ENCODE data around the gene MOB1B.

MOB1B gene

DNA sequence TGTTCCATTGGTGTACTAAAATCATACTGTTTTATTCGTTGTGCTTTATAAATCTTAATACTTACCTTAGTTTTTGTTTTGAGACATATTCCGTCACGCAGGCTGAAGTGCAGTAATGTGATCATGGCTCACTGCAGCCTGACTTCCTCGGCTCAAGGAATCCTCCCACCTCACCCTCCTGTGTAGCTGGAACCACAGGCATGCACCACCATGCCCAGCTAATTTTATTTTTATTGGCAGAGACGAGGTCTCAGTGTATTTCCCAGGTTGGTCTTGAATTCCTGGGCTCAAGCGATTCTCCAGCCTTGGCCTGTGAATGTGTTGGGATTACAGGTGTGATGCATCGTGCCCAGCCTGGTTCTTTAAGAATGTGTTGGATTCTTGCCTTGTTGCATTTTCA lies 66.9 kb downstream of the MOB1B start:
- H3K4me3 ChIP-seq (ENCODE audit: low read depth, low read length): no peak overlapping the region
- no peak for DNase-seq (ENCODE audit: low read depth)
- TF ChIP-seq, protein P1, sequence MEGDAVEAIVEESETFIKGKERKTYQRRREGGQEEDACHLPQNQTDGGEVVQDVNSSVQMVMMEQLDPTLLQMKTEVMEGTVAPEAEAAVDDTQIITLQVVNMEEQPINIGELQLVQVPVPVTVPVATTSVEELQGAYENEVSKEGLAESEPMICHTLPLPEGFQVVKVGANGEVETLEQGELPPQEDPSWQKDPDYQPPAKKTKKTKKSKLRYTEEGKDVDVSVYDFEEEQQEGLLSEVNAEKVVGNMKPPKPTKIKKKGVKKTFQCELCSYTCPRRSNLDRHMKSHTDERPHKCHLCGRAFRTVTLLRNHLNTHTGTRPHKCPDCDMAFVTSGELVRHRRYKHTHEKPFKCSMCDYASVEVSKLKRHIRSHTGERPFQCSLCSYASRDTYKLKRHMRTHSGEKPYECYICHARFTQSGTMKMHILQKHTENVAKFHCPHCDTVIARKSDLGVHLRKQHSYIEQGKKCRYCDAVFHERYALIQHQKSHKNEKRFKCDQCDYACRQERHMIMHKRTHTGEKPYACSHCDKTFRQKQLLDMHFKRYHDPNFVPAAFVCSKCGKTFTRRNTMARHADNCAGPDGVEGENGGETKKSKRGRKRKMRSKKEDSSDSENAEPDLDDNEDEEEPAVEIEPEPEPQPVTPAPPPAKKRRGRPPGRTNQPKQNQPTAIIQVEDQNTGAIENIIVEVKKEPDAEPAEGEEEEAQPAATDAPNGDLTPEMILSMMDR (IDR thresholded peaks at IDR 0.05; ENCODE audit: insufficient read depth, low read depth, low read length, missing control alignments): no peak

DNA sequence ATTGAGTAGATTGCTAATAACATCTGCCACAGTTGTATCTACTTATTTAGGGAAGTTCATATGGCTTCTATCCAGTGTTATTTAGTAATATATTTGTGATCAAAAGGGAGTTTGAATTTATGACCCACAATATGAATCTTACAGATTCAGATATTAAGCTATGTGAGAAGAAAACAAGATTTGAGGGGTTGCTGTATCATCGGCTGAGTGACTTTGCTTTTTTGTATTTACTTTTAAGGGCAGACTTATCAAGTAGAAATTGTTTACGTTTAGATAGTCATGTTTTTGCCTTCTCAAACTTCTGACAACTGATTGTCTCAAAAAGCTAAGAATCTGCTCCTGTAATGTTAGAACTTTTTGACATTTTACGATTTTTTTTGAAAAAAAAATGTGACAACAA lies 74.1 kb downstream of the MOB1B start:
- H3K4me3 ChIP-seq (ENCODE audit: low read depth, low read length): no peak overlapping the region

DNA sequence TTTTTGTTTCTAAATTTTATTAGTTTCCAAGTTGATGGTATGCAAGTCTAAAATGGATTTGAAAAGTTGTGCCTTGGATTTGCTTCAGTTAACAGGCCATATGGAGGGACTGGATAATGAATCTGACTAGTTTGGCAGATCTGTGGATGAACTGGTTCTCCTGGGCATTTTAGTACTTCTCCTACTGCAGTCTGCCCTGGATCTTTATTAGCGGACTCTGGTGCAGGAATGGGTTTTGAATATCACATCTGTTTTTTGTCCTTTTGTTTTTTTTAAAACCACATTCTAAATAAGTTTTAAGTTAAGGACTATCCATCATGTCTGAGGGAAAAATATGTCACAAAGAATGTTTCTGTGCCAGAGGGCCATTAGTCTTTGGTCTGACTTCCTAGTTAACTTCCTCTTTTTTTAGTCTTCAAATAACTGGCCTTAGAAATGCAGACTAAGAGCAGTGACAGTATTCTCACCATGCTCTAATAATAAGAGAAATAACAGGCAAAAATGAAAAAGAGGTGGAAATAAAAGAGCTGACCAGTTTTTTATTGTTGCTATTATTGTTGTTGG lies 77.4 kb downstream of the MOB1B start:
- TF ChIP-seq, protein P1 (IDR thresholded peaks at IDR 0.05; ENCODE audit: insufficient read depth, low read depth, low read length, missing control alignments): no peak

More for the DNA sequence above, 74.1 kb downstream of the MOB1B start:
- DNase-seq (ENCODE audit: low read depth): no peak
- TF ChIP-seq, protein P1 (IDR thresholded peaks at IDR 0.05; ENCODE audit: insufficient read depth, low read depth, low read length, missing control alignments): no peak

DNA sequence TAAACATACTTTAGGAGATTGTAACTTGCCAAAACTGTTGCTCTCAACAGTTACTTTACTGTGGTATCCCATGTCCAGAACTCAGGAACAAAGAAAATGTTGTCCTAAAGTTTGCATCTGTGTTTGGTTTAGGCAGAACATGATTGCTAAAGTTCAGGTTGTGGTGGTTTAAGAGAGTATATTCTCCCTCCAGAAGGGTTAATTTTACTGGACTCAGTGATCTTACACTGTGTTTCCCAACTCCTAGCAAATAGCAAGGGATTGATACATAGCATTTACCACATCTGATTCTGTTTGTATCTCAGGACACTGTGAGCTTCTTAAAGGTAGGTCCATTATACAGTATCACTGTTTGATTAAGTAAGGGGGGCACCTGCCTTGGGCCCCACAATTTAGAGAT lies 78.0 kb downstream of the MOB1B start:
- TF ChIP-seq, protein P1 (IDR thresholded peaks at IDR 0.05; ENCODE audit: insufficient read depth, low read depth, low read length, missing control alignments): no peak
- no peak for DNase-seq (ENCODE audit: low read depth)
- H3K4me3 ChIP-seq (ENCODE audit: low read depth, low read length): no peak overlapping the region

More for the DNA sequence above, 77.4 kb downstream of the MOB1B start:
- no peak overlapping the region for H3K4me3 ChIP-seq (ENCODE audit: low read depth, low read length)
- DNase-seq (ENCODE audit: low read depth): peak; percentile 11

DNA sequence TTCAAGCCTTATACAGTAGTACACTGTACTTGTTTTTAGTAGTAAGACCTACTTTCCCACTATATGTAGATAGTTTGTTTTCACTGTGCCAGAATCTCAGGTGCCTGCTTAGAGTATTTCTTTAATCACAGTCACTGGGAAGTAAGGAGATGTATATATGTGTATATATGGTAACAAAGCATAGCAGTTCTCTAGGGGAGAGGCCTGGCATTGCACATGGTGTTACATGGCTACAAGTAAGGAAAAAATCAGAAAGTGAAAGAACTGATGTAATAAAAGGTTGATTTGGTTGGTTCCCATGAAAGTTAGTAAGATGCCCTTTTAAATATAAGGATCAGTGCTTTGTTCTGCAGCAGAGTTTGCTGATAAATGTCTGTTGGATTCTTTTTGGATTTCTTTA lies 81.9 kb downstream of the MOB1B start:
- DNase-seq (ENCODE audit: low read depth): no peak
- TF ChIP-seq, protein P1 (IDR thresholded peaks at IDR 0.05; ENCODE audit: insufficient read depth, low read depth, low read length, missing control alignments): no peak
- no peak overlapping the region for H3K4me3 ChIP-seq (ENCODE audit: low read depth, low read length)

DNA sequence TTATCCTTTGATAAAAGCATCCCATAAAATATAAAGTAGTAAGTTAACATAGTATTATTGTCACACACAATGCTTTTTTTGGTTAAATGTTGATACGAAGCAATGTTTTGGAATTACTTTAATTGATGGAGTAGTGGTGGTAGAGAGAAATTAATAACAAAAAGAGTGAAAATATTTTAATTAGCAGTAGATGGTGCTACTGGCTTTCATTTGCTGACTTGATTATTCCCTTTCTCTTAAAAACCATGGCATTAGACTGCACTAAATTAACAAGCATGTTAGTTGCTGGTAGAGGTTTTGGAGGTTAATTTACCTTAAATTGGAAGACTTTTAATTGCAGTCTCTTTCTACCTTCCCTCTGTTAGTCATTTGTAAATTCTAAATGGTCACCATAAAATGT lies 82.4 kb downstream of the MOB1B start:
- TF ChIP-seq, protein P1 (IDR thresholded peaks at IDR 0.05; ENCODE audit: insufficient read depth, low read depth, low read length, missing control alignments): no peak
- H3K4me3 ChIP-seq (ENCODE audit: low read depth, low read length): no peak overlapping the region
- no peak for DNase-seq (ENCODE audit: low read depth)

DNA sequence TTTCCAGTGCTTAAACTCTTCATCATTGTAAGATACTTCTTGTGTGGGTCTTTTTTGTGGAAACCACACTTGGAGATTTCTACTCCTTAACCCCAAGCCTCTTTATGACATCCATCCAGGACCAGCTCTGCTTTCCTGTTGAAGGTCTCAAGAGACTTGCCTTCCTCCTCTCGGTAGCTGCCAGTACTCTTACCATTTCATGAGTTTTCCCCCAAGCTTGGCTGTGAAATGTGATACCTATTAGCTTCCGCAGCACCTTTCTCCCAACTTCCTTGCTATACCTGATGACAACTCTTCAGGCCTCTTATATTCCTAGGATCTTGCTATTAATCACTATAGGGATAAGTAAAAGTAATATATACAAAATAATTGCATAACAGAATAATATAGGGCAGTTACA lies 89.4 kb downstream of the MOB1B start:
- DNase-seq (ENCODE audit: low read depth): no peak
- TF ChIP-seq, protein P1 (IDR thresholded peaks at IDR 0.05; ENCODE audit: insufficient read depth, low read depth, low read length, missing control alignments): no peak

More for the DNA sequence above, 89.4 kb downstream of the MOB1B start:
- H3K4me3 ChIP-seq (ENCODE audit: low read depth, low read length): no peak overlapping the region

Measured in GM12865 (cell line).